Activated T-cell treated with anti-CD3 and anti-CD28 coated beads, Interleukin-2, amount 50 U/mL, for 24 hours (primary cell): ENCODE data around the gene ELL.

ENCODE experiments used
- DNase-seq: peaks from one replicate; pipeline ENCODE4 v3.0.0-alpha.2; 2020
- H3K27ac Mint-ChIP-seq: 2 replicates; pipeline ENCODE4 v1.8.0; 2020; ENCODE audit warnings: mild to moderate bottlenecking, mixed read lengths
- H3K27me3 Mint-ChIP-seq: 2 replicates; pipeline ENCODE4 v1.8.0; 2020; ENCODE audit warnings: mixed read lengths
- H3K36me3 Mint-ChIP-seq: 2 replicates; pipeline ENCODE4 v1.8.0; 2020; ENCODE audit warnings: low read depth, mixed read lengths
- H3K4me1 Mint-ChIP-seq: 2 replicates; pipeline ENCODE4 v1.8.0; 2020; ENCODE audit warnings: low read depth, mixed read lengths
- H3K4me3 Mint-ChIP-seq: 2 replicates; pipeline ENCODE4 v1.8.0; 2020; ENCODE audit warnings: mild to moderate bottlenecking, moderate library complexity, mixed read lengths
- H3K9me3 Mint-ChIP-seq: 2 replicates; pipeline ENCODE4 v1.8.0; 2020; ENCODE audit warnings: mixed read lengths

The ELL gene

DNA sequence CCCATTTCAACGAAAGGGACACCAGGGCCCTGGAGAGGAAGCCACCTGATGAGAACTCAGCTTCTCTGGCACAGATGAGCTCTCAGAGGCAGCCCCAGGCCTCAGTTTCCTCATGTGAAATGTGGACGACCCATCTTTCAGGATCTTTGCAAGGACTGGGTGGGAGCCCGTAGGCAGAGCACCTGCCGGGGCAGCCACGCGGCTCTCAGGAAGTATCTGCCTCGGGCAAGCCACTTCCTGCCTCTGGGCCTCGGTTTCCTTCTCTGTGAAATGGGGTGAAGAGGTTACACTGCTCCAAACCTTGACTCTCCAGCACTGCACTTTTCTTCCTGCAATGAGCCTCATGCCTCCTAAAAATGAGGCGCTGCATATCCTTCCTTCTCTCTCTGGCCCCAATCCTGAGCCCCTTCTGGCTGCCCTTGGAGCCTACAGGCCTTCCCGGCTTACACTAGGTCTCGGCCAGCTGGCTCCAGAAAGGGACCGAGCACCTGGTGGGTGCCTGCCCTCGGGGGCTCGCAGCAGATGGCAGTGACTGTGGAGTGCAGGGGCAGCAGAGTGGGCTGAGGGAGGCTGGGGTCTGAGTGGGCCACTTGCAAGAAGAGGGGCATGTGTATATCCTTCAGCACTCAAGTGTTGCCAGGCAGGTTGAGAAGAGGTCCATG lies 99.2 kb downstream of the ELL start:
- Mint-ChIP-seq H3K4me3 (peak overlapping the region; percentile 87), H3K27ac (peak overlapping the region; percentile 87), H3K36me3 (peaks cover 39% of the 10 kb centered on the region), H3K27me3 (peaks cover 14% of the 10 kb centered on the region), H3K9me3 (no peaks in the 10 kb centered on the region), H3K4me1 (peaks cover 69% of the 10 kb centered on the region)
- DNase-seq: peak; percentile 48

DNA sequence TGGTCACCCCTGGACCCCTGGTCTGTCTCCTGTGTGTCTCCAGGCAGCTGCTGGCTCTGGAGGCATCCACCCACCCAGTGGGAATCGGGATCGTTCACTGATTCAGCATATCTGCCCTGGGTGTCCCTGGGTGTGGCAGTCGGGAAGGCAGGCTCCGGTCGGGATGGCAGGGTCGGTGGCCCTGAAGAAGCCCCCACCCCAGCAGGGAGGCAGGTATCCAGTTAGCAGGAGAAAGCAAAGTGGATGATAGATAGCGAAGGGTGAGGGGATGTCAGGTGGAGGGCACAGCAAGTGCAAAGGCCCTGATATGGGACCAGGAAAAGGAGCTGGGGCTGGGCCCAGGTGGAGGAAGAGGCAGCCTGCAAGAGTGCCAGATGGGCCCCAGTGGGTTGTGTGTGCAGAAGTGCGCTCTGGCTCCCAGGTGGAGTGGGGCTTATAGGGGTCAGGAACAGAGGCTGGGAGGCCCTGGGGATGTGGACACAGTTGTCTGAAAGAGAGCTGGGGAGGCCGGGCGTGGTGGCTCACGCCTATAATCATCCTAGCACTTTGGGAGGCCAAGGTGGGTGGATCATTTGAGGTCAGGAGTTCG lies 100.4 kb downstream of the ELL start:
- Mint-ChIP-seq H3K36me3 (peaks cover 35% of the 10 kb centered on the region), H3K4me3 (peak overlapping the region; percentile 87), H3K9me3 (no peaks in the 10 kb centered on the region), H3K27me3 (peaks cover 23% of the 10 kb centered on the region), H3K4me1 (peaks cover 76% of the 10 kb centered on the region), H3K27ac (peak overlapping the region; percentile 87)
- peak; percentile 37 for DNase-seq

DNA sequence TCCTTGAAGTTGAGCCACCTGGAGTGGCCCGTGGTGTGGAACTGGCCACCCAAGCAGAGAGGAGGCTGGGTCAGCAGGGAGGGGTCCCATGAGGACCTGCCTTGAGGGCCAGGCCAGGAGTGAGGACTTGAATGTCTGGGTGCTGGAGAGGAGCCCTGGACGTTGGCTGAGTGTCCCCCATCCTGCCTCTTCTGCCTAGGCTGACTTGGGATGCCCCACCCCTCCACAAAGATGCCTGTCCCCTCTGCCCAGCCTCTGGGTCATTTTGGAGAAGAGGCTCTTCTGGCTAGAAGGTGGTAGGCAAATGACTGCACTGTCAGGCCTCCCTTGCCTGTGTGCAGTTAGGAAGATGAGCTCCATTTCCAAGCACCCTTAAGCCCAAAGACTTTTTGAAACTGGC lies 100.9 kb downstream of the ELL start:
- DNase-seq: peak; percentile 35
- Mint-ChIP-seq H3K9me3 (no peaks in the 10 kb centered on the region), H3K27me3 (peaks cover 27% of the 10 kb centered on the region), H3K36me3 (peaks cover 33% of the 10 kb centered on the region), H3K4me3 (peak overlapping the region; percentile 87), H3K27ac (peak overlapping the region; percentile 87), H3K4me1 (peaks cover 76% of the 10 kb centered on the region)

DNA sequence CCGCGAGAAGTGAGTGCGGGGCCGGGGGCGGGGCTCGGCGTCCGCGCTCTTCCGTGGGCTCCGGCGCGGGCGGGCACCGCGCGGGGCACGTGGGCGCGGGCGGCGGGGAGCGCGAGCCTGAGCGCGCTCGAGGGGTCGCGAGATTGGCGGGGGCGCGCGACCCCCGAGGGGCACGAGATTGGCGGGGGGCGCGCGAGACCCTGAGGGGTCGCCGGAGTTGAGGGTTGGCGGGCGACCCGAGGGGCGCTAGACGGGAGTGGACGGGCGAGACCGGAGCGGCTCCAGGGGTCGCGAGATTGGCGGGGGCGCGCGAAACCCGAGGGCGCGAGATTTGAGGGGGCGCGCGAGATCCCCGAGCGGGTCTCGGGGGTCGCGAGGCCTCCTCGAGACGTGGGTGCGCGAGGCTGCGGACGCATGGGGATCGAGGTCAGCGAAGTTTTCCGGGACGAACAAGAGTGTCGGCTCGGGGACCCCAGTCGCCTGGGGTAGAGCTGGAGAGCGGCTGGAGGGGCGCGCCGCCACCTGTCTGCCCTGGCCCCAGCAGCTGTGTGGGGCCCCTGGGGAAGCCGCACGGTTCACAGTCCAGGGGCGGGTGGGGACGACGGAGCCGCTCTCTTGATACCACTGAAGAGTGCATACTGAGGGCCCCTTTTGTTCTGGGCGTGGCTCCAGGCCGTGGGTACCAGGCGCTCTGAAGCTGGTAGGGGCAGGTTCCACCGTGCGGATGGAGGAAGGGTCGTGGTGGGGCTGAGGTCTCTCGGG lies 102.0 kb downstream of the ELL start:
- peak overlapping the region; percentile 87 for H3K4me3 Mint-ChIP-seq
- peak; percentile 72 for DNase-seq

DNA sequence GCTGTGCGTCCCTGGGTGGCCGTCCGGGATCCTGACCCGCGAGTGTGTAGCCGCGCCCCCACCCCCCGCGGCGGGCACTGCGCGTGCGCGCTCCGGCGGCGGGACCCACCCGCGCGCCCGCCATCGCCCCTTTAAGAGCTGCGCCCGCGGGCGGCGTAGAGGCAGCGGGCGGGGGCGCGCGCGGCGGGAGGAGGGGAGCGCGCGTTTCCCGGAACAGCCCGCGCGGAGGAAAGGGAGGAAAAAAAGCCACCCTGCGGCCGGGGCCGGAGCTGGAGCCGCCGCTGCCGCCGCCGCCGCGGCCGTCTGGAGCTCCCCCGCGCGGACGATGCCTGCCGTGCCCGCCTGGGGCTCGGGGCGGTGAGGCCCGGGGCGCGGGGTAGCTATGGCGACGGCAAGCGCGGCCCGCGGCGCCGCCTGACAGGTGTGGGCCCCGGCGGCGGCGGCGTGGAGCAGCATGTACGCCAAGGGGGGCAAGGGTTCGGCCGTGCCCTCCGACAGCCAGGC lies 102.6 kb downstream of the ELL start, which contains the start of gene SSBP4:
TSS of gene SSBP4 (plus strand) at position 204 of the 504 bp plus-strand sequence. CDS start at position 455, 251 bp downstream.
- Mint-ChIP-seq H3K27me3 (peaks cover 40% of the 10 kb centered on the region), H3K36me3 (peaks cover 31% of the 10 kb centered on the region), H3K27ac (peak within 1 kb of the TSS; percentile 87), H3K4me1 (peaks cover 81% of the 10 kb centered on the region), H3K9me3 (no peaks in the 10 kb centered on the region), H3K4me3 (peak within 1 kb of the TSS; percentile 87)
- DNase-seq: peak; percentile 83

More for the DNA sequence above, 102.0 kb downstream of the ELL start:
- Mint-ChIP-seq H3K27me3 (peaks cover 34% of the 10 kb centered on the region), H3K36me3 (peaks cover 31% of the 10 kb centered on the region), H3K27ac (peak overlapping the region; percentile 87), H3K9me3 (no peaks in the 10 kb centered on the region), H3K4me1 (peaks cover 78% of the 10 kb centered on the region)

DNA sequence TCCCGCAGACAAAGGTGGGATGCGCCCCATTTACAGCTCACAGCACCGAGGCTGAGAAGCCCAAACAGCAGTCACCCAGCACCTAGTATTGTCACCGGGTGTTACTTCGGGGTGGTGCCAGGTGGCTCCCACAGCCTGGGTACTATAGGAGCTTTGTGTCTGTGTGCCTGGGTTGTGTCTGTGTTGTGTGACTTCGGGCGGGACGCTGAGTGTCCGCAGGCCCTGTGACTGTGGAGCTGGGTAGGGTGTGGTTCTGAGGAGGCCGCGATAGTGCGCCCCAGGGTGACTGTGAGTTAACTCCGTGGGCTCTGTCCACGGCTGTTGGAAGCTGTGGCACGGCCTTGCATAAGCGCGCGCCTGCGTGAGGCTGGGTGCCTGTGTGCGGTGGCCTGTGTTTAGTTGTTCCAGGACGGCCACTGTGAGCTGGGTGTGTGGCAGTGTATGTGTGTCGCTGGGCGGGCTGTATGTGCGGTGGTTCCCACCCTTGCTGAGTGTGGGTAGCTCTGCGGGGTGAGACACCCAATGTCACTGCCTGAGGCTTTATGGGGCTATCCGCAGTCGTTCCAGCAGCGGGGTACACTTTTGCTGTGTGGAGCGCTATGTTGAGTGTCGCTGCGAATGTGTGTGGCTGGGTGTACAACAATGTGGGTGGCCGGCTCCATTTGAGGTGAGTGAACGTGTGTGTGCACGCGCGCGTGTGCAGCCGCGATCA lies 103.2 kb downstream of the ELL start:
- Mint-ChIP-seq H3K27me3 (peaks cover 44% of the 10 kb centered on the region), H3K9me3 (no peaks in the 10 kb centered on the region), H3K27ac (peak overlapping the region; percentile 82), H3K36me3 (peaks cover 29% of the 10 kb centered on the region), H3K4me3 (peak overlapping the region; percentile 75), H3K4me1 (peaks cover 77% of the 10 kb centered on the region)
- DNase-seq: no peak

DNA sequence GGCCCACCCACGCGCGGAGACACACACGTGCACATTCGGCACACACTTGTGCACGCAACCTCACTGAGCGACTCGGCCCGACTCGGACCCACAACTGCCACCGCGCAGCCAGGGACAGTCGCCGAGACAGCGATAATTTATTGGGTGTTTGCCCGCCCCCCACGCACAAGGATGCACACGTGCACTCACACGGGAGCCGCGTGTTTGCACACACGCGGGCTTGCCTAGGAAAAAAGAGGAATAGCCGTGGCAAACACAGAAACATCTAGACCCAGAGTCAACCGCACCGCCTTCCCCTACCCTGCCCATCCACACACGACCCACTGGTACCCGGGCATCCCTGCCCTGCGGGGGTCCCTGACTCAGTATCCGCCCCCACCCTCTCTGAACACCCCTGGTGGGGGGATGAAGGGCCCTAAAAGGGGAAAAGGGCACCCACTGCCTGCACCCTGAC lies 103.8 kb downstream of the ELL start:
- Mint-ChIP-seq H3K27ac (peak overlapping the region; percentile 82), H3K36me3 (peaks cover 26% of the 10 kb centered on the region), H3K27me3 (peaks cover 48% of the 10 kb centered on the region), H3K4me3 (peak overlapping the region; percentile 75), H3K4me1 (peaks cover 72% of the 10 kb centered on the region), H3K9me3 (no peaks in the 10 kb centered on the region)
- DNase-seq: peak; percentile 63

DNA sequence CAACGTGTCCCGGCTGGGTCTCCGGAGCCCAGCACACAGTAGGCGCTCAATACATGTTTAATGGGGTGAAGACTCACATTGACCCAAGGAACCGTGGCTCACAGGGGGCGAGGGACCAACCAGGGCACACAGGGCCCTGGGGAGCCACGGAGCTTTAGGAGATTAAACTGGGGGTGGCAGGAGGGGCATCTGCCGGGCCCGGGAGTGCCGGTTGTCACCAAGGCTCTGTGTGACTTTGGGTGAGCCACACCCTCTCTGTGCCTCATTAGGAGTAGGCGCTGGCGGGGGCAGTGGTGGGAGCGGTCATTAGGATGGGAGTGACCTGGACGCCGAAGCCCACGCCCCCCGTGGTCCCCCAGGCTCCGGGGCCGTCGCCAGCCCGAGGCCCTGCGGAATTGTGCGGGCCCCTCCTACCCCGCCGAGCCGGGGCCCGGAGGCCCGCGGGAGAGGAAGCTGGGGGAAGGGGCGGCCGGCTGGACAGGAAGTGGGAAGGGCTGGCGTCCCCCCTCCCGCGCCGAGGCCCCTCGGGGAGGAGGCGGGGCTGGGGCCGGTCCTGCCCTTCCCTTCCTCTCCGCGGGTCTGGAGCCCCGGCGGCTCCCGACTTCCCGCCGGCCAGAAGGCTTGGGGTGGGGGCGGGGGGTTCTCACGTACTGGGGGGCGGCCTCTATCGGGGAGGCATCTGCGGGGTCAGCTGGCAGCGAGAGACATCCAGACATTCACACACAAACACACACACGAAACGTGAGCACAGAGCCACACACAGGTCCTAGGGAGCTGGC lies 104.4 kb downstream of the ELL start:
- Mint-ChIP-seq H3K27me3 (peaks cover 54% of the 10 kb centered on the region), H3K36me3 (peaks cover 19% of the 10 kb centered on the region), H3K4me1 (peaks cover 66% of the 10 kb centered on the region), H3K4me3 (peak overlapping the region; percentile 75), H3K27ac (peak overlapping the region; percentile 80), H3K9me3 (no peaks in the 10 kb centered on the region)
- DNase-seq: peak; percentile 66

DNA sequence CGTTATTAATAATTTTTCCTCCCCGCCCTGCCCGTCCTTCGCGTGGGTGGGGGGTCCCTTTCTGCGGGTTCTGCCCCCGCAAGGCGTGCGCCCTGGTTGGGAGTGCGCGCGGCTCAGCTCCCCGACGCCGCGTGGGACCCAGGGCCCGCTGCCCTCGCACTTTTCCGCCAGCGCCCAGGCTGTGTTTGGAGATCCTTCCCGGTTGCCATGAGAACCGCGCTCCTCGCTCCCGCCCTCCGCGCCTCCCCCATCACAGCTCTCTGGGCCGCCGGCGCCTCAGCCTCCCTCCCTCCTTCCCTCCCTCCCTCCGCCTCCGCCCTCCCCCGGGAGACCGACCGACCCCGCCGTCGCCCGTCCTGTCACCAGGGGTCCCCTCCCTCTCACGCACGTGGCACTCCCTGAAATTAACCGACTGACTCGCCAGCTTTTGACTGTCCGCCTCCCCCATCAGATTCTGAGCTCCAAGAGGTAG lies 105.1 kb downstream of the ELL start:
- H3K36me3 Mint-ChIP-seq: peaks cover 15% of the 10 kb centered on the region
- H3K4me3 Mint-ChIP-seq: peak overlapping the region; percentile 70
- H3K9me3 Mint-ChIP-seq: no peaks in the 10 kb centered on the region
- no peak for DNase-seq
- peaks cover 54% of the 10 kb centered on the region for H3K27me3 Mint-ChIP-seq
- H3K27ac Mint-ChIP-seq: peak overlapping the region; percentile 80
- peaks cover 60% of the 10 kb centered on the region for H3K4me1 Mint-ChIP-seq

DNA sequence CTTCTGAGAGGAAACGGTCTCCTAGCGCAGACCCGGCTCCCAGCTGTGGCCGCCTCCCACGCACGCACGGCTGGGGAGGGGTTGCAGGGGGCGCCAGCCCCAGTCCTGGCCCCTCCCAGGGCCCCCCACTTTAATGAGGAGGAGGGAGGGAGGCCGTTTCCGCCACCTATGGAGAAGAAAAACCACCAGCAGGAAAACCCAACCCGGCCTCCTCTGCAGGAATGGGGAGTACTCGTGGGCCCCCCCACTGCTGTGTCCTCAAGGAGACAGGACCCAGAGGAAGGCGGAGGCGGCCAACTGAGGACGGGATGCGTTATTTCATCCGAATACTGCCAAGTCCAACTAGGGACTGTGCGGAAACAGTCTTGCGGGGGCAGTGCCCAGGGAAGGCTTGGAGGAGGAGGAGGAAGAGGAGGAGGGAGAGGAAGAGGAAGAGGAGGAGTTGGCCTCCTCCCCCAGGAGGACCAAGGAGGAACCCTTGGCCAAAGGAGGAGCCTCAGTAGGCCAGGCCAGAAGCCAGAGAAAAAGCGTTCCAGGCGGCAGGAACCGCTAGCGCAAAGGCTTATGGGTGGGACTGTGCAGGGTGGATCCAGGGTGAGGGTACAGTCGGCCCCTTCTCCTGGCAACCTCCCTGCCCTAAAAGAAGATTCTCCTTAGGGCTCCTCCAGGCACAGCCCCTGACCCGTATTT lies 106.5 kb downstream of the ELL start:
- DNase-seq: peak; percentile 34
- H3K27ac Mint-ChIP-seq: peak overlapping the region; percentile 41
- H3K4me1 Mint-ChIP-seq: peaks cover 48% of the 10 kb centered on the region
- H3K9me3 Mint-ChIP-seq: no peaks in the 10 kb centered on the region
- peaks cover 57% of the 10 kb centered on the region for H3K27me3 Mint-ChIP-seq
- H3K36me3 Mint-ChIP-seq: peaks cover 5% of the 10 kb centered on the region
- H3K4me3 Mint-ChIP-seq: peak overlapping the region; percentile 45

DNA sequence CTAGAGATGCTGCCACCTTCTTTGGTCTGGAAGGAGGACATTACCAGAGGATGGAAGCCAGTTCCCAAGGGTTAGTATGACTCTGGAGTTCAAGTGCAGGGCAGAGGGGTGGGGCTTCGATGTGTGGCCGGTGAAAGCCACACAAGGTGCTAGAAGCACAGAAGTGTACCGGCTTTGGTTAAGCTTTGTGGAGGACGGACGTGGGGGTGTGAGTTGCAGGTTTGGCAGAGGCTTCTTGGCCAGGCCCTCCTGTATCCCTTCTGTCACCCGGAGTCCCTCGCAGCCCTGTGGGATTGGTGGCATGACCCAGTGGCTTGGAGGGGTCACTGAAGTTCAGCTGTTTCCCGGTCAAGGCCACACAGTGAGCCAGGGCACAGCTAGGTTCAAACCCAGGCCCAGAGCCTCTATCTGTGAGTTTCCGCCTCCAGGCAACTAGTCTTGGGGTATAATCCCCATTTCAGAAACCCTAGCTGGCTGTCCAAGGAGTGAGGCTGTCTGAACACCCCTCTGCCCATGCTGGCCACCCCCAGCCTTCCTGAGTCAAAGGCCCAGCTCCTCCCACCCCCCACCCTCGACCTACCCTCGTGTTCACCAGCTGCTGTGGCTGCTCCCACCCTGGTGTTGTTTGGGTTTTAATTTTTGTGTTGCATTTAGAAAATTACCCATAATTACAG lies 107.2 kb downstream of the ELL start:
- Mint-ChIP-seq H3K27ac (peak overlapping the region; percentile 52), H3K4me1 (peaks cover 47% of the 10 kb centered on the region), H3K9me3 (no peaks in the 10 kb centered on the region), H3K36me3 (no peaks in the 10 kb centered on the region), H3K27me3 (peaks cover 57% of the 10 kb centered on the region), H3K4me3 (no peak overlapping the region)
- peak; percentile 31 for DNase-seq

DNA sequence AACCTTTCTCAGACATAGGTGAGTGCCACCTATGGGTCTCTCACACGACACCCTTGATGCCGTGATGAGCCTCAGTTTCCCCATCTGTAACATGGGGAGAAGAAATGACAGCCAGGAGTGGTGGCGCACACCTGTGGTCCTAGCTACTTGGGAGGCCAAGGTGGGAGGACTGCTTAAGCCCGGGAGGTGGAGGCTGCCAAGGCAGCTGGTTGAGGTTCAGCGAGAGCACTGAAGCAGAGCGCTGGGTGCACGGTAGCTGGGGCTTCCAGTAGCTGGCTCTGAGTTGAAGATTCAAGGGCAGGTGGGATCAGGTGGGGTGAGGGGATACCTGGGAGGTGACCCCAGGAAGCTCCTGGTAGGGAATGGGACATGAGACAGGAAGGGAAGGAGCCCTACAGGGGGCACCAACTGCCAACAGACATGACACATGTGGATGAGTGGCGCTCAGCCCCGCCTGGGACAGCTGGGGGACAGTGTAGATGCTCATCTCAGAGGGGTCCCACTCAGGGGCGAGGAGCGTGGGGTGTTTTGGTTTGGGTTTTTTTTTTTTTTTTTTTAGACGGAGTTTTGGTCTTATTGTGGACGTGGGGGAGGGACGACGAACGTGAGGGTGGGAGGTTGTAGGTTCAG lies 109.1 kb downstream of the ELL start:
- H3K4me3 Mint-ChIP-seq: no peak overlapping the region
- peaks cover 34% of the 10 kb centered on the region for H3K4me1 Mint-ChIP-seq
- H3K27ac Mint-ChIP-seq: no peak overlapping the region

More for the DNA sequence above, 109.1 kb downstream of the ELL start:
- no peaks in the 10 kb centered on the region for H3K9me3 Mint-ChIP-seq
- no peaks in the 10 kb centered on the region for H3K36me3 Mint-ChIP-seq
- H3K27me3 Mint-ChIP-seq: peaks cover 44% of the 10 kb centered on the region
- DNase-seq: no peak
